H9 (cell line): Measurements from ENCODE around the gene GRIK4. TPM values are rescaled to one million over a fixed set of nuclear protein-coding genes. Genes with fewer than 3 reads are reported as not detected.

Experiments used
- DNase-seq: peaks from one replicate; pipeline ENCODE4 v3.0.0-alpha.2; 2017
- H2AFZ ChIP-seq: one replicate; pipeline ENCODE4 v1.6.1; 2013; ENCODE audit warnings: mild to moderate bottlenecking, low read length, control low read depth, moderate library complexity
- H2AK5ac ChIP-seq: 2 replicates; pipeline ENCODE4 v1.6.1; 2013; ENCODE audit warnings: low read length, control low read depth, mixed read lengths; ENCODE audit not compliant: insufficient read length
- H2BK120ac ChIP-seq: one replicate; pipeline ENCODE4 v1.6.1; 2013; ENCODE audit warnings: low read depth, mild to moderate bottlenecking, low read length, control low read depth, inconsistent platforms; ENCODE audit not compliant: poor library complexity, severe bottlenecking
- H2BK12ac ChIP-seq: 2 replicates; pipeline ENCODE4 v1.6.1; 2013; ENCODE audit warnings: low read length, control low read depth, mixed read lengths, low read depth; ENCODE audit not compliant: insufficient read length
- H2BK15ac ChIP-seq: 2 replicates; pipeline ENCODE4 v1.6.1; 2013; ENCODE audit warnings: low read depth, low read length, control low read depth
- H2BK20ac ChIP-seq: one replicate; pipeline ENCODE4 v1.6.1; 2013; ENCODE audit warnings: low read depth, mild to moderate bottlenecking, low read length, control low read depth, inconsistent platforms; ENCODE audit not compliant: poor library complexity, severe bottlenecking
- H2BK5ac ChIP-seq: 2 replicates; pipeline ENCODE4 v1.6.1; 2013; ENCODE audit warnings: low read length, control low read depth, mixed read lengths; ENCODE audit not compliant: insufficient read length
- H3K14ac ChIP-seq: 2 replicates; pipeline ENCODE4 v1.6.1; 2013; ENCODE audit warnings: low read length, control low read depth; ENCODE audit not compliant: insufficient read depth
- H3K18ac ChIP-seq: 2 replicates; pipeline ENCODE4 v1.6.1; 2013; ENCODE audit warnings: low read depth, mild to moderate bottlenecking, mixed read lengths, low read length, control low read depth; ENCODE audit not compliant: insufficient read length
- H3K23ac ChIP-seq: 2 replicates; pipeline ENCODE4 v1.6.1; 2013; ENCODE audit warnings: low read length, control low read depth, mixed read lengths, low read depth; ENCODE audit not compliant: insufficient read length
- H3K23me2 ChIP-seq: 2 replicates; pipeline ENCODE4 v1.6.1; 2013; ENCODE audit warnings: low read depth, mild to moderate bottlenecking, mixed read lengths, low read length, control low read depth; ENCODE audit not compliant: insufficient read length, poor library complexity, severe bottlenecking
- H3K27ac ChIP-seq: 2 replicates; pipeline ENCODE4 v1.5.1; 2013; ENCODE audit warnings: low read length, control low read depth, mixed read lengths, low read depth; ENCODE audit not compliant: insufficient read length
- H3K27me3 ChIP-seq: 2 replicates; pipeline ENCODE4 v1.6.1; 2013; ENCODE audit warnings: low read length, control low read depth, inconsistent platforms; ENCODE audit not compliant: insufficient read depth
- H3K4ac ChIP-seq: 2 replicates; pipeline ENCODE4 v1.6.1; 2013; ENCODE audit warnings: low read depth, mild to moderate bottlenecking, control low read depth, inconsistent platforms, low read length, moderate library complexity
- H3K4me1 ChIP-seq: 2 replicates; pipeline ENCODE4 v1.6.1; 2013; ENCODE audit warnings: low read length, control low read depth, inconsistent platforms; ENCODE audit not compliant: insufficient read depth
- H3K4me2 ChIP-seq: 2 replicates; pipeline ENCODE4 v1.6.1; 2013; ENCODE audit warnings: low read length, control low read depth, mixed read lengths; ENCODE audit not compliant: insufficient read length, insufficient read depth
- H3K56ac ChIP-seq: 2 replicates; pipeline ENCODE4 v1.6.1; 2013; ENCODE audit warnings: low read depth, mild to moderate bottlenecking, mixed read lengths, low read length, control low read depth; ENCODE audit not compliant: insufficient read length
- H3K79me1 ChIP-seq: 2 replicates; pipeline ENCODE4 v1.6.1; 2013; ENCODE audit warnings: low read depth, mild to moderate bottlenecking, moderate library complexity, low read length, control low read depth, inconsistent platforms; ENCODE audit not compliant: insufficient read depth, poor library complexity, severe bottlenecking
- H3K79me2 ChIP-seq: 2 replicates; pipeline ENCODE4 v1.6.1; 2013; ENCODE audit warnings: low read length, control low read depth, inconsistent platforms; ENCODE audit not compliant: insufficient read depth
- H3K9ac ChIP-seq: 2 replicates; pipeline ENCODE4 v1.6.1; 2013; ENCODE audit warnings: low read length, control low read depth, mixed read lengths; ENCODE audit not compliant: insufficient read length; ENCODE audit errors: extremely low read depth
- H3K9me3 ChIP-seq: one replicate; pipeline ENCODE4 v1.6.1; 2013; ENCODE audit warnings: low read depth, low read length, inconsistent platforms; ENCODE audit not compliant: control insufficient read depth
- H3T11ph ChIP-seq: one replicate; pipeline ENCODE4 v1.6.1; 2013; ENCODE audit warnings: mild to moderate bottlenecking, low read length, control low read depth, inconsistent platforms
- H4K20me1 ChIP-seq: one replicate; pipeline ENCODE4 v1.6.1; 2013; ENCODE audit not compliant: control insufficient read depth, insufficient read length, insufficient read depth
- H4K5ac ChIP-seq: 2 replicates; pipeline ENCODE4 v1.6.1; 2013; ENCODE audit warnings: low read depth, mild to moderate bottlenecking, mixed read lengths, low read length, control low read depth; ENCODE audit not compliant: insufficient read length
- H4K8ac ChIP-seq: replicated peaks from 2 replicates; pipeline ENCODE4 v1.6.1; 2013; ENCODE audit warnings: low read length, control low read depth, mixed read lengths, low read depth; ENCODE audit not compliant: insufficient read length
- H4K91ac ChIP-seq: 2 replicates; pipeline ENCODE4 v1.6.1; 2013; ENCODE audit warnings: low read depth, mild to moderate bottlenecking, moderate library complexity, mixed read lengths, low read length, control low read depth; ENCODE audit not compliant: insufficient read length
- H3K27ac Mint-ChIP-seq, 3 experiments: 2 replicates in 2 of 3; 3 replicates in 1 of 3; pipeline ENCODE4 v1.8.0; 2020 to 2021; ENCODE audit warnings: mixed read lengths in 3 of 3, mild to moderate bottlenecking in 1 of 3, moderate library complexity in 1 of 3
- H3K27me3 Mint-ChIP-seq: 2 replicates; pipeline ENCODE4 v1.8.0; 2021; ENCODE audit warnings: low read depth, mild to moderate bottlenecking, moderate library complexity, mixed read lengths
- H3K36me3 Mint-ChIP-seq, 3 experiments: 2 replicates in 2 of 3; 3 replicates in 1 of 3; pipeline ENCODE4 v1.8.0; 2020 to 2021; ENCODE audit warnings: low read depth in 3 of 3, mixed read lengths in 3 of 3; ENCODE audit not compliant: insufficient read depth in 1 of 3
- H3K4me1 Mint-ChIP-seq, 2 experiments: 2 replicates each; pipeline ENCODE4 v1.8.0; 2020; ENCODE audit warnings: mixed read lengths in 2 of 2
- H3K4me3 Mint-ChIP-seq, 2 experiments: 2 replicates in 1 of 2; 3 replicates in 1 of 2; pipeline ENCODE4 v1.8.0; 2020 to 2021; ENCODE audit warnings: mild to moderate bottlenecking in 2 of 2, mixed read lengths in 2 of 2, moderate library complexity in 1 of 2
- H3K9me3 Mint-ChIP-seq, 2 experiments: 2 replicates in 1 of 2; 3 replicates in 1 of 2; pipeline ENCODE4 v1.8.0; 2020; ENCODE audit warnings: mild to moderate bottlenecking in 2 of 2, mixed read lengths in 2 of 2, moderate library complexity in 1 of 2
- WGBS: extraction: QIAGEN DNeasy Blood & Tissue Kit; methylation state at CpG from one replicate; pipeline ENCODE4 v1.1.7; 2013; ENCODE audit warnings: missing lambda C conversion rate, low lambda C conversion rate, mixed read lengths; ENCODE audit not compliant: insufficient read length; ENCODE audit errors: extremely low coverage; 5-methylcytosine and 5-hydroxymethylcytosine counted together
- total RNA-seq: library from RNA; stranded (reverse); gene quantifications from 2 replicates; pipeline ENCODE4 v1.2.1, GENCODE V29; 2021
- TF ChIP-seq, protein P1 (sequence below): fragments of 200-600 bp; sonication (generic); conservative IDR thresholded peaks from 3 replicates; pipeline ENCODE4 v1.8.0; 2021; ENCODE audit warnings: antibody characterized with exemption, mild to moderate bottlenecking

Gene GRIK4
- total RNA-seq, 1 experiment from 2014 or later = 2.3 TPM

DNA sequence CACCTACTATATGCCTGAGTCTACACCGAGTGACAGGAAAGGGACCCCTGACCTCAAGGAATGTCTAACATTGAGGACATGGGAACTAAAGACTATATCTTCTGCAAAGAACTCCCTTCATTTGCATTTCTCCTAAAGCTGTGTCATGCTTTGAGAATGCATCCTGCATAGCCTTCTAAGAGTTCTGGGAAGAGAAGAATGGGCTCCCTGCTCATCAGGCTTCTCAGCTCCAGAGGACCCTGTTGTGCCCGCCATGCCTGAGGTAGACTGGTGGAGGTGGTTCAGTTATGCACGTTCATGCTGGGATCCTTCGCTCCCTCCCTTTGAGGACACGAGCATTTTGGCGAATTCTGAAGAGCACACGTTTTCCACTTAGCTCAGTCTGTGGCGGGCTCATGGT lies 63.3 kb downstream of the GRIK4 start:
- DNase-seq = no peak
- WGBS = no CpG with 5 or more reads among the region's 8 CpGs
- H3K36me3 Mint-ChIP-seq = peaks cover 0 to 6% (median 2%) of the 10 kb centered on the region in 3 experiments; a peak in 3 of 7 replicates

More for the DNA sequence above, 63.3 kb downstream of the GRIK4 start:
- no peak overlapping the region for H3K4me2 ChIP-seq
- no peak overlapping the region for H2BK12ac ChIP-seq
- H2AK5ac ChIP-seq = no peak overlapping the region
- 0 out of 2 replicates have a peak, but pooled peaks cover 3% of the 10 kb centered on the region for H3K4me1 ChIP-seq
- no peaks in the 10 kb centered on the region for H3K79me2 ChIP-seq
- no peak overlapping the region for H2BK15ac ChIP-seq
- no peaks in the 10 kb centered on the region for H3K9me3 ChIP-seq
- no peak overlapping the region for H3T11ph ChIP-seq
- Mint-ChIP-seq H3K9me3 (peaks cover 0 to 5% of the 10 kb centered on the region in 2 experiments; a peak in 1 of 5 replicates), H3K27ac (no peak overlapping the region; a peak in 1 of 7 replicates), H3K27me3 (peaks cover 41% of the 10 kb centered on the region), H3K4me1 (peaks cover 35 to 37% of the 10 kb centered on the region in 2 experiments), H3K4me3 (no peak overlapping the region)
- H3K23me2 ChIP-seq = peaks cover 3% of the 10 kb centered on the region
- H2AFZ ChIP-seq = no peak overlapping the region
- no peak overlapping the region for H3K4ac ChIP-seq
- no peak overlapping the region for H4K91ac ChIP-seq
- H4K20me1 ChIP-seq = no peaks in the 10 kb centered on the region
- no peak overlapping the region for H3K18ac ChIP-seq
- no peak overlapping the region for H2BK20ac ChIP-seq
- H4K8ac ChIP-seq = no peak overlapping the region
- no peak overlapping the region for H4K5ac ChIP-seq
- no peak overlapping the region for H3K56ac ChIP-seq
- H2BK5ac ChIP-seq = no peak overlapping the region
- H3K27me3 ChIP-seq = no peaks in the 10 kb centered on the region
- no peak overlapping the region for H3K23ac ChIP-seq
- no peaks in the 10 kb centered on the region for H3K79me1 ChIP-seq
- H3K14ac ChIP-seq = no peak overlapping the region
- no peak overlapping the region for H2BK120ac ChIP-seq
- no peak overlapping the region for H3K27ac ChIP-seq
- TF ChIP-seq, protein P1, sequence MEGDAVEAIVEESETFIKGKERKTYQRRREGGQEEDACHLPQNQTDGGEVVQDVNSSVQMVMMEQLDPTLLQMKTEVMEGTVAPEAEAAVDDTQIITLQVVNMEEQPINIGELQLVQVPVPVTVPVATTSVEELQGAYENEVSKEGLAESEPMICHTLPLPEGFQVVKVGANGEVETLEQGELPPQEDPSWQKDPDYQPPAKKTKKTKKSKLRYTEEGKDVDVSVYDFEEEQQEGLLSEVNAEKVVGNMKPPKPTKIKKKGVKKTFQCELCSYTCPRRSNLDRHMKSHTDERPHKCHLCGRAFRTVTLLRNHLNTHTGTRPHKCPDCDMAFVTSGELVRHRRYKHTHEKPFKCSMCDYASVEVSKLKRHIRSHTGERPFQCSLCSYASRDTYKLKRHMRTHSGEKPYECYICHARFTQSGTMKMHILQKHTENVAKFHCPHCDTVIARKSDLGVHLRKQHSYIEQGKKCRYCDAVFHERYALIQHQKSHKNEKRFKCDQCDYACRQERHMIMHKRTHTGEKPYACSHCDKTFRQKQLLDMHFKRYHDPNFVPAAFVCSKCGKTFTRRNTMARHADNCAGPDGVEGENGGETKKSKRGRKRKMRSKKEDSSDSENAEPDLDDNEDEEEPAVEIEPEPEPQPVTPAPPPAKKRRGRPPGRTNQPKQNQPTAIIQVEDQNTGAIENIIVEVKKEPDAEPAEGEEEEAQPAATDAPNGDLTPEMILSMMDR = no peak
- H3K9ac ChIP-seq = no peak overlapping the region
